Activated CD4-positive, CD25-positive, alpha-beta regulatory T cell treated with anti-CD3 and anti-CD28 coated beads, Interleukin-2, amount 50 U/mL, for 16 hours (primary cell): Measurements from ENCODE around the gene OVCA2.

Source experiments
- DNase-seq: peaks from one replicate; pipeline ENCODE4 v3.0.0-alpha.2; 2020; ENCODE audit warnings: low read depth, low spot score

The OVCA2 gene

DNA sequence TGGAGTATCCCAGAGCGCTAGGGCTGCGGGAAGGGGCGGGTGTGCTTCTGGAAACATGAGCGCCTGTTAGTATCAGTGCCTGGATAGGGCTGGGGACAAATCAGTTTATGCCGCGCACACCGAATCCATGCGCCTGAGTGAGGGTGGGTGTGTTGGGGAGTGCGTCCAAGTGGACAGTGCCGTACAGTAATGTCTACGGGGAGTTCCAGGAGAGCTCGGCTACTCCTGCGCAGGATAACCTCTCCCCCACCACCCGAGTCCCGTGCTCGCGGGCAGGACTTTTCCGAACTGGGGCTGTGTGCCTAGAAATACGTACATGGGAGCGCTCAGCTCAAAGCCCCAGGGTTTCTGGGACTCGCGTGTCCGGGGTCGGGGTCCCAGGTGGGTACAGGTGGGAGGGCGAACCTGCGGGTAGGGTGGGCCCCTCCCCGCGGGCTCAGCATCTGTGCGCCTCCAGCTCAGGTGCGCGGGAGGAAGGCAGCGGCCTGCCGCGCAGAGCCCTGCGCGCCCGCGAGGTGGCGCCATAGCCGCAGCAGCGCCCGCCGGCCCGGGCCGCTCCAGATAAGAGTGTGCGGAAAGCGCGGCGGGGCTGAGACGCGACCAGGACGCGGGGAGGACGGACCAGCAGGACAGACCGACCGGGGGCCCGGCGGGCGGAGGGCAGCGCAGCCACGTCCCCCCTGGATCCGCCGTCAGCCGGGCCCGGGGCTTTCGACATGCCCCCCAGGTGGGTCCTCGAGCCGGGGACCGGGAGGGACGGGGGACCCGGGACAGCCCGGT, 12.9 kb downstream of the OVCA2 start, which contains the start of gene HIC1:
Gene HIC1 (plus strand): TSS at position 592 of the 780 bp plus-strand sequence. CDS start 1,588 bp downstream, outside the sequence.
- DNase-seq = peak; percentile 50

DNA sequence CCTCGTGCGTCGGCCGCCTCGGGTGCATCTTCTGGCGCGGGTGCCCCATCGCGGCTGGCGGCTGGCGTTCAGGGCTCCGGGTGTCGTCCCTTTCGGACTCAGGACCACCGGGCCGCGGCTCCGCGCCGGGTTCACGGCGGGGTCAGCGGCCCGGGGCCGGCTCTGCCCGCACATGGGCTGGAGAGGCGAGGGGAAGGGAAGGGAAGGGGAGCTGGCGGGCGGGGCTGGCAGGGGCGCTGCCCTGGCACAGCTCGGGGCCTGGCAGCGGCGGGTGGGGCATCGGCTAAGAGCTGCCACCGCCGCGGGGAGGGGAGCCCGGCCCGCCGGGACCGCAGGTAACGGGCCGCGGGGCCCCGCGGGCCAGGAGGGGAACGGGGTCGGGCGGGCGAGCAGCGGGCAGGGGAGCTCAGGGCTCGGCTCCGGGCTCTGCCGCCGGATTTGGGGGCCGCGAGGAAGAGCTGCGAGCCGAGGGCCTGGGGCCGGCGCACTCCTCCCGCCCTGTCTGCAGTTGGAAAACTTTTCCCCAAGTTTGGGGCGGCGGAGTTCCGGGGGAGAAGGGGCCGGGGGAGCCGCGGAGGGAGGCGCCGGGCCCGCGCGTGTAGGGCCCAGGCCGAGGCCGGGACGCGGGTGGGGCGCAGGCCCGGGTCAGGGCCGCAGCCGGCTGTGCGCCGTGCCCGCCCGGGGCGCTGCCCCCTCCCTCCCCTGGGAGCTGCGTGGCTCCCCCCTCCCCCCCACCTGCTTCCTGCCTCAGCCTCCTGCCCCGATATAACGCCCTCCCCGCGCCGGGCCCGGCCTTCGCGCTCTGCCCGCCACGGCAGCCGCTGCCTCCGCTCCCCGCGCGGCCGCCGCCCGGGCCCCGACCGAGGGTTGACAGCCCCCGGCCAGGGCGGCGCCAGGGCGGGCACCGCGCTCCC, 13.7 kb downstream of the OVCA2 start:
- DNase-seq = no peak

DNA sequence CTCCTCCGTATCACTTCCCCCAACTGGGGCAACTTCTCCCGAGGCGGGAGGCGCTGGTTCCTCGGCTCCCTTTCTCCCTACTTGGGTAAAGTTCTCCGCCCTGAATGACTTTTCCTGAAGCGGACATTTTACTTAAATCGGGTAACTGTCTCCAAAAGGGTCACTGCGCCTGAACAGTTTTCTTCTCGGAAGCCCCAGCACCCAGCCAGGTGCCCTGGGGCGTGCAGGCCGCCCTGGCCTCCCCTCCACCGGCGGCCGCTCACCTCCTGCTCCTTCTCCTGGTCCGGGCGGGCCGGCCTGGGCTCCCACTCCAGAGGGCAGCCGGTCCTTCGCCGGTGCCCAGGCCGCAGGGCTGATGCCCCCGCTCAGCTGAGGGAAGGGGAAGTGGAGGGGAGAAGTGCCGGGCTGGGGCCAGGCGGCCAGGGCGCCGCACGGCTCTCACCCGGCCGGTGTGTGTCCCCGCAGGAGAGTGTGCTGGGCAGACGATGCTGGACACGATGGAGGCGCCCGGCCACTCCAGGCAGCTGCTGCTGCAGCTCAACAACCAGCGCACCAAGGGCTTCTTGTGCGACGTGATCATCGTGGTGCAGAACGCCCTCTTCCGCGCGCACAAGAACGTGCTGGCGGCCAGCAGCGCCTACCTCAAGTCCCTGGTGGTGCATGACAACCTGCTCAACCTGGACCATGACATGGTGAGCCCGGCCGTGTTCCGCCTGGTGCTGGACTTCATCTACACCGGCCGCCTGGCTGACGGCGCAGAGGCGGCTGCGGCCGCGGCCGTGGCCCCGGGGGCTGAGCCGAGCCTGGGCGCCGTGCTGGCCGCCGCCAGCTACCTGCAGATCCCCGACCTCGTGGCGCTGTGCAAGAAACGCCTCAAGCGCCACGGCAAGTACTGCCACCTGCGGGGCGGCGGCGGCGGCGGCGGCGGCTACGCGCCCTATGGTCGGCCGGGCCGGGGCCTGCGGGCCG, 14.7 kb downstream of the OVCA2 start:
- no peak for DNase-seq

DNA sequence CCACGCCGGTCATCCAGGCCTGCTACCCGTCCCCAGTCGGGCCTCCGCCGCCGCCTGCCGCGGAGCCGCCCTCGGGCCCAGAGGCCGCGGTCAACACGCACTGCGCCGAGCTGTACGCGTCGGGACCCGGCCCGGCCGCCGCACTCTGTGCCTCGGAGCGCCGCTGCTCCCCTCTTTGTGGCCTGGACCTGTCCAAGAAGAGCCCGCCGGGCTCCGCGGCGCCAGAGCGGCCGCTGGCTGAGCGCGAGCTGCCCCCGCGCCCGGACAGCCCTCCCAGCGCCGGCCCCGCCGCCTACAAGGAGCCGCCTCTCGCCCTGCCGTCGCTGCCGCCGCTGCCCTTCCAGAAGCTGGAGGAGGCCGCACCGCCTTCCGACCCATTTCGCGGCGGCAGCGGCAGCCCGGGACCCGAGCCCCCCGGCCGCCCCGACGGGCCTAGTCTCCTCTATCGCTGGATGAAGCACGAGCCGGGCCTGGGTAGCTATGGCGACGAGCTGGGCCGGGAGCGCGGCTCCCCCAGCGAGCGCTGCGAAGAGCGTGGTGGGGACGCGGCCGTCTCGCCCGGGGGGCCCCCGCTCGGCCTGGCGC, 15.4 kb downstream of the OVCA2 start:
- no peak for DNase-seq

DNA sequence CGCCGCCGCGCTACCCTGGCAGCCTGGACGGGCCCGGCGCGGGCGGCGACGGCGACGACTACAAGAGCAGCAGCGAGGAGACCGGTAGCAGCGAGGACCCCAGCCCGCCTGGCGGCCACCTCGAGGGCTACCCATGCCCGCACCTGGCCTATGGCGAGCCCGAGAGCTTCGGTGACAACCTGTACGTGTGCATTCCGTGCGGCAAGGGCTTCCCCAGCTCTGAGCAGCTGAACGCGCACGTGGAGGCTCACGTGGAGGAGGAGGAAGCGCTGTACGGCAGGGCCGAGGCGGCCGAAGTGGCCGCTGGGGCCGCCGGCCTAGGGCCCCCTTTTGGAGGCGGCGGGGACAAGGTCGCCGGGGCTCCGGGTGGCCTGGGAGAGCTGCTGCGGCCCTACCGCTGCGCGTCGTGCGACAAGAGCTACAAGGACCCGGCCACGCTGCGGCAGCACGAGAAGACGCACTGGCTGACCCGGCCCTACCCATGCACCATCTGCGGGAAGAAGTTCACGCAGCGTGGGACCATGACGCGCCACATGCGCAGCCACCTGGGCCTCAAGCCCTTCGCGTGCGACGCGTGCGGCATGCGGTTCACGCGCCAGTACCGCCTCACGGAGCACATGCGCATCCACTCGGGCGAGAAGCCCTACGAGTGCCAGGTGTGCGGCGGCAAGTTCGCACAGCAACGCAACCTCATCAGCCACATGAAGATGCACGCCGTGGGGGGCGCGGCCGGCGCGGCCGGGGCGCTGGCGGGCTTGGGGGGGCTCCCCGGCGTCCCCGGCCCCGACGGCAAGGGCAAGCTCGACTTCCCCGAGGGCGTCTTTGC, 16.2 kb downstream of the OVCA2 start:
- DNase-seq = no peak

DNA sequence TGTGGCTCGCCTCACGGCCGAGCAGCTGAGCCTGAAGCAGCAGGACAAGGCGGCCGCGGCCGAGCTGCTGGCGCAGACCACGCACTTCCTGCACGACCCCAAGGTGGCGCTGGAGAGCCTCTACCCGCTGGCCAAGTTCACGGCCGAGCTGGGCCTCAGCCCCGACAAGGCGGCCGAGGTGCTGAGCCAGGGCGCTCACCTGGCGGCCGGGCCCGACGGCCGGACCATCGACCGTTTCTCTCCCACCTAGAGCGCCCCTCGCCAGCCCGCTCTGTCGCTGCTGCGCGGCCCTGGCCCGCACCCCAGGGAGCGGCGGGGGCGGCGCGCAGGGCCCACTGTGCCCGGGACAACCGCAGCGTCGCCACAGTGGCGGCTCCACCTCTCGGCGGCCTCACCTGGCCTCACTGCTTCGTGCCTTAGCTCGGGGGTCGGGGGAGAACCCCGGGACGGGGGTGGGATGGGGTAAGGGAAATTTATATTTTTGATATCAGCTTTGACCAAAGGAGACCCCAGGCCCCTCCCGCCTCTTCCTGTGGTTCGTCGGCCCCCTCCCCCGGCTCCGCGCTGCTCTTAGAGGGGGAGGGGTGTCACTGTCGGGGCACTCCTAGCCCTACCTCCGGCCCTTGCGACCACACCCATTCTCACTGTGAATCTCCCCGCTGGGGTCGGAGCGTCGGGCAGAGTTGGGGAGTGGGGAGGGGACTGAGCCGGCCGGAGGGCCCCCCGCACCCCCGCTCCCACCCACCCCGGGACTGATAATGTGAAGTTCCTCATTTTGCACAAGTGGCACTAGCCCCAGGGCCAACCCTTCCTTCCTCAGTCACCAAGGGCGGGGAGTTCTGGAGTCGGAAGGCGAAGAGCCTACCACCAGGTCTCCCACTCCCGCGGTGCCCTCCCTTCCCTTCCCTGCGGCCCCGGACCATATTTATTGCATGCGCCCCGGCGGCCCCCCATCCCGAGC, 17.0 kb downstream of the OVCA2 start:
- no peak for DNase-seq

DNA sequence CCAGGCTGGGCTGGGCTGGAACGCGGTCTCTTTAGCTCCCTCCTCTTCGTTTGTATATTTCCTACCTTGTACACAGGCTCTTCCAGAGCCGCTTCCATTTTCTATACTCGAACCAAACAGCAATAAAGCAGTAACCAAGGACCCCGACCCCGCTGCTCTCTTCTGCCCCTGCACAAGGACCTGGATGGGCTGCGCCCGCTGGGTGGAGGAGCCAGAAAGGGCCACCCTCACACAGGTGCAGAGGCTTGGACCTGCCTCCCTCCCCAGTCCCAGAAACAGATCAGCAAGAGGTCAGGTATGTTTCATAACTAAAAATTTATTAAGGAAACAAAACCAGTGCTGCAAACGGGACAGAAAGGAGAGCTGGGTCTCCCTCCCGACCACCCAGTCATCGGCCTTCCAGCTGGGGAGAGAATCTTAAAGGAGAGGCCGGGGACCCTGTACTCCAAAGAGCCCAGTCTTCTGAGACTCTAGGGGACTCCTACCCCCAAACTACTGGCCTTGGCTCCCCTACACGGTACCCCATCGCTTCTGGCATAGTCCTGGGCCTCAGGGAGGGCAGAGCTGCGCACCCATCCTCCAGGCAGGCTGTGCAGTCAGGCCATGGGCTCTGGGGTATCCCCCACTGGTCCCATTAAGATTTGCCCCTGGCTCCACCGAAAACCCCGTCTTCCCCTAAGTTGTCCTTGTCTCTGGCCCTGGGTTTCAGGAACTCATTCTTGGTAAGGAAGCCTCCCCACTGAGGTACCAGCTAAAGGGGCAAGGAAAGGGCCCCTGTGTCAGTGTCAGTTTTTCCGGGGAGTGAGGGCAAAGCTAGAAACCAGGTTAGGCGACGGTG, 17.9 kb downstream of the OVCA2 start:
- DNase-seq = no peak

DNA sequence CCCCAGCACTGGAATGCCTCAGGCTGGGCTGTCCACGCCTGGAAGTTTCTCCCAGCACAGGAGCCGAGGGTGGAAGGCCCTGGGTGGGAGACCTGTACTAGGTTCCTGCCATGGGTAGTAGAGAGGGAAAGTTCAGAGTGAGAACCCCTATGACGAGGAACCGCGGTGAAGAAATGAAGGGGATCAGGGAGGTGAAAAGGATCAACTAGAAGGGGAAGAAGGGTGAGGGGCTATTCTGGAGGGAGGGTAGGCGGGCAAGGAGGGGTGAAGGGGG, 18.5 kb downstream of the OVCA2 start:
- no peak for DNase-seq

DNA sequence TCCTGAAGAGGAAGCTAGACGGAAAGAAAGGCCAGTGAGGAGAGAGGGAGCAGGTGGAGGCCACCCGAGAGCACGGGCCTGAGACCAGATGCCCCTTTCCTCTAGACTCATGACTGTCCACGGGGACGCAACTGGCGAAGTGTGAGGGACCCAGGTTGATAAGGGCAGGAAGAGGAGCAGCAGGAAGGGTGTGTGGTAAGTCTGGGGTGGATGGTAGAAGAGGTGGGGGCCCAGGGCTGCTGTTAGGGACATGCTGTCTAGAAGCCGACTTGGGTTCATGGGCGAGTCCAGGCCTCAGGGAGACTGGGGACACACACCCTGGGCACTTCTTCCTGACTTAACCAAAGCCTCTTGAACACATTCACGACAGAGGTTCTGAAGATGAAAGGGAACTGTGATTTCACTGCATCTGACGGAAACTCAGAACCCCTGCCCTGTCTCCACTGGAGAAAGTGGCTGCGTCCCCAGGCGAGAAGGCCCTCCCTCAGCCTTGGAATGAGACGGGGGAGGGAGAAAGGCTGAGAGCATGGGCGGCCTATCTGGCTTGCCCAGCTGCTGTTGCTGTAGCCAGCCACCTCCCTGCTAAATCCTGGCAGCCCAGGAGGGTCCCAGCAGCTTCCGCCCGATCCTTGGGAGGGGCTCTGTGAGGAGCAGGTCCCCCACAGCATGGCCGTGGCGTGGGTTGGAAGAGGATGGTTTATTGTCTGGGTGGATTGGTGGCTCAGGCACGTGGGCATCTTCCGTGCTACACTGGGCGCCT, 19.0 kb downstream of the OVCA2 start:
- DNase-seq = no peak

DNA sequence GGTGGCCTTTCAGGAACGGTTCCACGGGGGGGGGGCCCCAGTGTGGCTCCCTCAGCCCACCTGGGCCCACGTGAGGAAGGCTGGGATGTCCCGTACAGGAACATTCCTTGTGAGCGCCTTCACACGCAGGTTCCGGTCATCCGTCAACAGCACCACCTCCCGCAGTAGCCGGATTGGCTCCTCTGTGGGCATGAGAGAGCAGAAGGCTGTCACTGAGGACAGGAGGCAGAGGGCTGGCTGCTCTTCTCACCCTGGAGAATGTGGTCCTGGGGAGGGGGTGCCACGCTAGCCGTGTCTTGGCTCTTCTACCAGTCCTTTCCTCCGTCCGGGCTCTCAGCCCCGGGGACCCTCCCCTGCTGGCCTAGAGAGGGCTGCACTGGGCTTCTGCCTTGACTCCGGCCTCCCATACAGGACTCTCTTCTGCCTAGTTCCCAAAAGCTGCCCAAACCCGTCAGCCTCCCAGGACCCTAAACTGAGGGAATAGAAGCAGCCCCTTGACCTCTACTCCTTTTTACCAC, 19.7 kb downstream of the OVCA2 start:
- DNase-seq = no peak

DNA sequence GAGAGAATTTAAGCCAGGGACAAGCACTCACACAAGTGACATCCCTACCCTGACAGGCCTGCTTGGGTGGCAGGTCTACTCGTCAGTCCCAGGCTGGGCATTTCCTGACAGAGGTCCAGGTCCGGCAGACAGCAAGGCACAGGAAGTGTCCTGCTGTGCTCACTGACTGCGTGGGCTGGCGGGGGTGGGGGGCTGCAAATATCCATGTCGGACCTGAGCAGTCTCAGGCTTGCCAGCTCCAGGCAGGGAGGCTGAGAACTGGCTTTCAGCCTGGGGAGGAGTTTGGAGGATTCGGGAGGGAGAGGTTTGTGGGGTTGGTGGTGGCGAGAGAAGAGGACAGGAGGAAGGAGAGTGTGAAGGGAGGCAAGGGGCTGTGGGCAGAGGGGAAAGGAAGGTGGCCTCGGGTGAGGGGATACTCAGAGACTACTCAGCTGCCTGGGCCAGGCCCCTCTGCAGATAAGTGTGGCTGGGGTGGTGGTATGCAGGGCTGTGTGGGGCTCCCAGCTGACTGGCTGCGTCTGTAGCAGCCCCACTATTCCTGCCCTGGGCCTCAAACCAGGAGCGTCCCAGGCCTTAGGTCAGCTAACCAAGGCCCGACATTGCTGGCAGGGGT, 20.9 kb downstream of the OVCA2 start:
- no peak for DNase-seq

DNA sequence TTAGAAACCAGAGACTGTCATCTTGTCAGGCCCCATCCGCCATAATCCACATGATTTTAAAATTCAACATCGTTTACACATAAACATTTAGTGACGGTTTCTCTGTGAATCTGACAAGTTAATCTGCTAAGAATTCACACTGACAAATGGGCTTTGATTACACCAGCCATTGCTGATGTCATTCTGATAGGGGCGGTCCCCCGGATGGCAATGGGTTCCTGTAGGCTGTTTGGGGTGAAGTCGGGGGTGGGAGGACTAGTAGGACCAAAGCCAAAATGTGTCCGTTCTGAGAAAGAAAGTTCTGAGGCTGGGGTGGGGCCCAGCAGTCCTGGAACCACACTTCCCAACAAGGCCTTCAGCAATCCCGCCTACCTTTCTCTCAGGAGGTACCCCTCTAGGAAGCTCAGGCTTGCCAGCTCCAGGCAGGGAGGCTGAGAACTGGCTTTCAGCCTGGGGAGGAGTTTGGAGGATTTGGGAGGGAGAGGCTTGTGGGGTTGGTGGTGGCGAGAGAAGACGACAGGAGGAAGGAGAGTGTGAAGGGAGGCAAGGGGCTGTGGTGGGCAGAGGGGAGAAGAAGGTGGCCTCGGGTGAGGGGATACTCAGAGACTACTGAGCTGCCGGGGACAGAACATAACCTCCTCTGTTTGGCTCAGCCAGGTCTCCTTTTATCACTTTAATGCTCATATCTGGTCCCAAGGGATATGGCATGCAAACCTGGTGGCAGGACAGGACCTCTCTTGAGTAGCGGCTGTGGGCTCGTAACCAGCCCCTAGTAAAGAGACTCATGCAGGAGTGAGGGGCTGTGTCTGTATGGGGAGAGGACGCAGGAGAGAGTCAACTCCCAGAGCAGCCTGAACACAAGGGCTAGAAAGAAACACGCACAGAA, 21.7 kb downstream of the OVCA2 start:
- no peak for DNase-seq

DNA sequence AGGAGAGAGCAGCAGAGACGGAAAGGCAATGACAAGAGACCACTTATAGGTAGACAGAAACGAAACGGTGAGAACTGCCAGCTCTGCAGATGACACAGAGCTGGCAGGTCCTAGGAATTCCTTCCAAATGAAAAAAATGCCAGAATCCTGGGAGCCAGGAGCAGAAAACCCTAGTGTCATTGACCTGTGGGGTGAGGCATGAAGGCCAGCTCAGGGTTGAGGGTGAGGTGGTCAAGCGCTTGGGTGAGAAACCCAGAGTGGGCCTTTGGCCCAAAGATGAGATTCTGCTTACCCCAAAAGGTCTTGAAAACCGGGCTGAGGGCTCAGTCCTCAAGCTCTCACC, 22.3 kb downstream of the OVCA2 start:
- no peak for DNase-seq

DNA sequence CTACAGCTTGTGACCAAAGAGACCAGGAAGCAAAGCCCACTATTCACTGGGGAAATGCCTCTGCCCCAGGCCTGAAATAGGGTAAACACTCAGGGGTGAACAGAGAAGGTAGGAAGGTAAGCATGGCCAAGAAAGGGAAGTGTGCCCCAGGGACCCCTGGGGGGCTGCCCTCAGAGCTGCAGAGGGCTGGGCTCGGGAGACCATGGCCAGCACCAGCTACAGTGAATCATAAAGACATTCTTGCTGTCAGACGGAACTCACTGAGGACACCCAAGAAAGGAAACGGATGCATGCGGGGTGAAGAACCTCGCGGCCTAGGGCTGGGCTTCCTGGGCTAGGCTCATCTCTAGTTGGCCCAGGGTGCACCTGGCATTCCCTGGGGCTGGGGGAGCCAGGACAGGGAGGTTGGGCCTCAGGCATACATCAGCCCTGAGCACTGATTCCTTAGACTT, 22.7 kb downstream of the OVCA2 start:
- no peak for DNase-seq

DNA sequence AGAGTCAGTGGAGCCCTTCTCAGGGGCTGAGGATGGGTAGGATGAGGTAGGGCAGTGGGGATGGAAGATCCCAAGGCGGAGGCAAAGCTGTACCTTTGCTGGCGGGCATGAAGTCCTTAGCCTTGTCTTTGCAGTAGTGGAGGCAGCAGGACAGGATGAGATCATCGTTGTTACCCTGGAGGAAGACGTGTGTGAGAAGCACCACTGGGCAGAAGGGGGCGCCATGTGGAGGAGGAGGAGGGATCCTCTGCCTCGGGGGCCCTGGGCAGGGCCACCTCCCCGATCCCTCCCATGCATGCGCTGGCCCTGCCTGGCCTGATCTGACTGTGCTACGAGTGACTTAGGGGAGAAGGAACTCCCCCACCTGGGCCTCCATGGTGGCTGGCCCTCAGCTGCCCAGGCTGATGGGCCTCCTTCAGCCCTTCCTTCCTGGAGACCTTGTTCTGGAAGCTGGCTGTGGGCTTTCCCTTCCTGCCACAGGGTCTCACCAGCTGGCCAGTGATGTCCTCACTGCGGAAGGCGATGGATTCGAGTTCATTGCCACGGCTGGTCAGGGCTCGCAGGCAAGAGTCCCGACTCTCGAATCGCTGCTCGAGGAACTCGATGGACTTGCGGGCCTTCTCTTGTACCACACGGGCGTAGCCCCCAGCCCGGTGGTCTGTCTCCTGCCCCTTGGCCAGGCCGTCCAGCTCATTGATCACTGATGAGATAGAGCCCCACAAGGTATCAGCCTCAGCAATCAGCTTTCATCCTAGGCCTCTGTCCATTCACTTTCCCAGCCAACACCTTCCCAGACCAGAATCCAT, 23.4 kb downstream of the OVCA2 start:
- no peak for DNase-seq
